ENCODE results near the gene ZNF732. TPM values are rescaled to one million over a fixed set of nuclear protein-coding genes. Genes with fewer than 3 reads are reported as not detected.
"Not testable (repeated sequence)": the region's sequence is repeated elsewhere in the genome, so short reads cannot be mapped to it uniquely, and the experiment has no call there.

ZNF732 gene
- total RNA-seq, 2 experiments from 2014 or later = not detected

DNA sequence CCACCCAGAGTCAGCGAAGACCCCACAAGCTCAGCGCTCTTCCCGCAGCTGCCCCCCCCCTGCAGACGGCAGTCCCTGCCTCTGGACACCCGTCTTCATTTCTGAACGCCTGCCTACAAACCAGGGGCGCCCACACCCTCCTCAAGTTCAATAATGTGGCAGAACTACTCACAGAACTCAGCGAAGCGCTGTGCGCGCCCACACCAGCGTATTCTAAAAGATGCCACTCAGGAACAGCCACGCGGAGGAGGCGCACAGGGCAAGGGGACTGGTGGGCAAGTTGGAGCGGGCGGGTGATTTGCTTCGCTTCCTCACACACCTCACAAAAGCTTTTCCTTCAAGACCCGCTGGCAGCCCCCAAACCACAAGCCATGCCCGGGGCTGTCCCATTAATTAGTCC, 758 bp downstream of the ZNF732 start:
- peaks cover 12% of the 10 kb centered on the region for H3K36me3 Mint-ChIP-seq
- peaks cover 24% of the 10 kb centered on the region for H3K9me3 Mint-ChIP-seq (ENCODE audit: low read depth)
- H3K27me3 Mint-ChIP-seq, H3K4me3 Mint-ChIP-seq, DNase-seq, ATAC-seq, CTCF ChIA-PET, H3K27ac Mint-ChIP-seq: not testable (repeated sequence)
- peaks cover 12% of the 10 kb centered on the region for H3K4me1 Mint-ChIP-seq

DNA sequence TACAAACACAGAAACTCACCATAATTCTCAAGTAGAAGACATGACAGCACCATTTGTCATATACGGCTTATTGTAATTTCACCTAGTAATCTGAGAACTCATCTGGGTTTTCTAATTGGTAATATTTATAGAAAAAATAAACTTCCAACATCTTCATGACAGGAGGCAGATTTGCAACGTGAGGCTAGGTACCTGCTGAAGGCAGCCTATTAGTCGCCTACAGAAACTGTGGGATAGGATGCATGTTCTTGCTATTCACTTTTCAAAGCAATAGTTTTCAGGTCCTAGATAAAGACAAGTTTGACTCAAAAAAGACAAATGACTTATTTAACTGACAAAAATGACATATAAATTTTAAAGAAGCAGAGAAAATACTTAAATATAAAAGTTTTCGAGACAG, 2.9 kb downstream of the ZNF732 start:
- Mint-ChIP-seq H3K27ac (no peak overlapping the region), H3K36me3 (peaks cover 12% of the 10 kb centered on the region)
- CTCF ChIA-PET = no interaction called here

DNA sequence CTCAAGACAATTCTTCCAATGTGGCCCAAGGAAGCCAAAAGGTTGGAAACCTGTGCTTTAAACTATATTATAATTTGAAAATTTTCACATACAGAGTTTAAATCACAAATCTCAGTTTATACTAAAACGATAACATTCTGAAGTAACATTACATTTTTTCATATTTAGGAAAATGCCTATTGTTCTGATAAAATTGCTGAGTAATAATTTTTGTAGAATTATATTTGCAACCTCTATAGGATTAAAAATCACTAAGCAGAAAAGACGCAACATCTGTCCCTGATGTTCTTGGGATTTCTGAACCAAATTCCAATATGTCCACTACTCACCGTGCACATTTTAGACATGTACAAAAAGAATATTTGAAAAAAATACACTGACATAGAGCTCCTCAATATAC, 10.5 kb downstream of the ZNF732 start:
- ATAC-seq (no peak), DNase-seq (no peak)
- Mint-ChIP-seq H3K27me3 (no peaks in the 10 kb centered on the region), H3K4me1 (no peaks in the 10 kb centered on the region), H3K27ac (no peak overlapping the region), H3K36me3 (no peaks in the 10 kb centered on the region), H3K9me3 (ENCODE audit: low read depth) (peaks cover 12% of the 10 kb centered on the region), H3K4me3 (no peak overlapping the region)
- CTCF ChIA-PET = no interaction called here

More for the DNA sequence above, 2.9 kb downstream of the ZNF732 start:
- Mint-ChIP-seq H3K4me3 (no peak overlapping the region), H3K27me3 (peaks cover 3% of the 10 kb centered on the region), H3K9me3 (ENCODE audit: low read depth) (peaks cover 19% of the 10 kb centered on the region), H3K4me1 (peaks cover 12% of the 10 kb centered on the region)
- DNase-seq (no peak), ATAC-seq (no peak)

DNA sequence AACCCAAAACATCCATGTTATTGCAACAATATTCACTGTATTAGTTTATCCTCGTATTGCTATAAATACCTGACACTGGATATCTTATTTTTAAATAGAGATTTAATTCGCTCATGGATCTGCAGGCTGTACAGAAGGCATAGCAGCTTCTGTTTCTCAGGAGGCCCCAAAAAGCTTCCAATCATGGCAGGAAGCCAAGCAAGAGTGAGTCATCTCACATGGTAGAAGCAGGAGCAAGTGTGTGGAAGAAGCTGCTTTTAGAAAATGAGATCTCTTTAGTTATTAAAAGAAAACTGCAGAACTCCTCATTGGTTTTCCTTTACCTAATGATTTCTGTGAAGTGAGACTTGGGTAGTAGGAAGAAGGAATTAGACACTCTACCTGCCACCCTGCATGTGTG, 16.4 kb downstream of the ZNF732 start:
- Mint-ChIP-seq H3K9me3 (ENCODE audit: low read depth) (peaks cover 11% of the 10 kb centered on the region), H3K4me1 (no peaks in the 10 kb centered on the region), H3K36me3 (no peaks in the 10 kb centered on the region), H3K27ac (no peak overlapping the region), H3K27me3 (no peaks in the 10 kb centered on the region), H3K4me3 (no peak overlapping the region)
- DNase-seq (no peak), ATAC-seq (no peak)
- CTCF ChIA-PET = no interaction called here

DNA sequence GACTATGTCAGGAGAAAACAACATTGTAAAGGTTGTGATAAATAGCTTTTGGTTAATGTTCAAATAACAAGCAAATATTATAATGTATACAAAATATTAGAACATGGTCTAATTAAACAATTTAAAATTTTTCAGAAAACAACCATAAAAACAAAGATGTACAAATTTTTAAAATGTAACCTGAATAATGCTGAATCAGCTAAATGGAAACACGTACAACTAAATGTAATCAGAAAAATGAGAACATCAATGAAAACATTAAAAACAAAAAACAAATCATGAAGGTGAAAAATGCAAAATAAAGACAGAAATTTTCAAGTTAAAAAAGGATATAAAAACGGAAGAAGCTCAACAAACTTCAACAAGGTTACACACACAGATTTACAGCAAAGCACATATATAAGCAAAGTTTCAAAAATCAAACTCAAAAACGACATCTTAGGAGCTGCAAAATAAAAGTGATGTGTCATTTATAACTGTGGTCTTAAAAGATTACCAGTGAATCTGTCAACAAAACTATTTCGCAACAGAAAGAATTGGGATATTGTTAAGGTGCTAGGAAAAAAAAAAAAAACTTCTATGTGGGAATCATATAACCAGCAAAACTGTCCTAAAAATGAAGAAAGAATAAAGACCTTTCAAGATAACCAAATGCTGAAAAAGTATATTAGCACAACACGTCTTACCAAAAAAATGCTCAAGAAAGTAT, 31.8 kb downstream of the ZNF732 start:
- Mint-ChIP-seq H3K9me3 (ENCODE audit: low read depth) (peaks cover 30% of the 10 kb centered on the region), H3K36me3 (peaks cover 4% of the 10 kb centered on the region), H3K27ac (no peak overlapping the region), H3K4me3 (no peak overlapping the region), H3K4me1 (no peaks in the 10 kb centered on the region), H3K27me3 (no peaks in the 10 kb centered on the region)
- CTCF ChIA-PET = interaction anchor here (0.9 kb wide), 1 partner anchor 90 kb away, joined by 3 read pairs; no protein-coding TSS in a partner anchor
- DNase-seq (no peak), ATAC-seq (no peak)

DNA sequence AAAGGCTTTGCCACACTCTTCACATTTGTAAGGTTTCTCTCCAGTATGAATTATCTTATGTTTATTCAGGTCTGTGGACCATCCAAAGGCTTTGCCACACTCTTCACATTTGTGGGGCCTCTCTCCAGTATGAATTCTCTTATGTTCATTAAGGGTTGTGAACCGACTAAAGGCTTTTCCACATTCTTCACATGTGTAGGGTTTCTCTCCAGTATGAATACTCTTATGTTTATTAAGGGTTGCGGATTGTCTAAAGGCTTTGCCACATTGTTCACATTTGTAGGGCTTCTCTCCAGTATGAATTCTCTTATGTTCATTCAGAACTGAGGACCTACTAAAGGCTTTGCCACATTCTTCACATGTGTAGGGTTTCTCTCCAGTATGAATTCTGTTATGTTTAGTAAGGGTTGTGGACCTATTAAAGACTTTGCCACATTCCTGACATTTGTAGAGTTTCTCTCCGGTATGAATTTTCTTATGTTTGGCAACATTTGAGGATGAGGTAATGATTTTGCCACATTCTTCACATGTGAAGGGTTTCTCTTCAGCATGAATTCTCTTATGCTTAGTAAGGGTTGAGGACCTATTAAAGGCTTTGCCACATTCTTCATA, 33.7 kb downstream of the ZNF732 start:
- no peak overlapping the region for H3K4me3 Mint-ChIP-seq
- H3K27me3 Mint-ChIP-seq = no peaks in the 10 kb centered on the region
- no peak overlapping the region for H3K27ac Mint-ChIP-seq
- no peak for DNase-seq
- CTCF ChIA-PET = no interaction called here
- no peaks in the 10 kb centered on the region for H3K4me1 Mint-ChIP-seq
- H3K36me3 Mint-ChIP-seq = peaks cover 5% of the 10 kb centered on the region
- ATAC-seq = no peak
- peaks cover 30% of the 10 kb centered on the region for H3K9me3 Mint-ChIP-seq (ENCODE audit: low read depth)

DNA sequence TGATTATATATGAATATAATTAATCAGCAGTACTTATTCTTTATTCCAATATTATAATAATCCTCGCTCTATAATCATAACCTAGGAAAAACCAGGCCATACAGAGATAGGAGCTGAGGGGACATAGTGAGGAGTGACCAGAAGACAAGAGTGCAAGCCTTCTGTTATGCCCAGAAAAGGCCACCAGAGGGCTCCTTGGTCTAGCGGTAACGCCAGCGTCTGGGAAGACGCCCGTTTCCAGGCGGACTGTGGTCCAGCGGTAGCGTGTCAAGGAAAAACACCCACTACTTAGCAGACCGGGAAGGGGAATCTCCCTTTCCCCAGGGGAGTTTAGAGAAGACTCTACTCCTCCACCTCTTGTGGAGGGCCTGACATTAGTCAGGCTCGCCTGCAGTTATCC, 46.0 kb downstream of the ZNF732 start:
- H3K36me3 Mint-ChIP-seq, H3K4me3 Mint-ChIP-seq, DNase-seq, H3K27ac Mint-ChIP-seq, H3K27me3 Mint-ChIP-seq, ATAC-seq, H3K4me1 Mint-ChIP-seq, CTCF ChIA-PET: not testable (repeated sequence)
- peaks cover 41% of the 10 kb centered on the region for H3K9me3 Mint-ChIP-seq (ENCODE audit: low read depth)

DNA sequence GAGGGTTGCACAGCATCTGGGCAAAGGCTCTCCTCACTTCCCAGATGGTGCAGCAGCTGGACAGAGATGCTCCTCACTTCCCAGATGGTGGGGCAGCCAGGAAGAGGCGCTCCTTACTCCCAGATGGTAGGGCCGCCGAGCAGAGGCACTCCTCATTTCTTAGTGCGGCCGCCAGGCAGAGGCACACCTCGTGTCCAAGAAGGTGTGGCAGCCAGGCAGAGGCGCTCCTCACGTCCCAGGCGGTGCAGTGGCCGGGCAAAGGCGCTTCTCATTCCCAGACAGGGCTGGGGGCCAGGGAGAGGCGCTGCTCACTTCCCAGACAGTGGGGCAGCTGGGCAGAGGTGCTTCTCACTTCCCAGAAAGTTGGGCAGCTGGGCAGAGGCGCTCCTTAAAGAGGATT, 48.8 kb downstream of the ZNF732 start:
- DNase-seq = no peak
- peaks cover 49% of the 10 kb centered on the region for H3K9me3 Mint-ChIP-seq (ENCODE audit: low read depth)
- peaks cover 8% of the 10 kb centered on the region for H3K36me3 Mint-ChIP-seq
- H3K27me3 Mint-ChIP-seq = no peaks in the 10 kb centered on the region
- no peaks in the 10 kb centered on the region for H3K4me1 Mint-ChIP-seq
- no peak overlapping the region for H3K27ac Mint-ChIP-seq
- H3K4me3 Mint-ChIP-seq = no peak overlapping the region
- CTCF ChIA-PET = no interaction called here
- ATAC-seq = no peak

DNA sequence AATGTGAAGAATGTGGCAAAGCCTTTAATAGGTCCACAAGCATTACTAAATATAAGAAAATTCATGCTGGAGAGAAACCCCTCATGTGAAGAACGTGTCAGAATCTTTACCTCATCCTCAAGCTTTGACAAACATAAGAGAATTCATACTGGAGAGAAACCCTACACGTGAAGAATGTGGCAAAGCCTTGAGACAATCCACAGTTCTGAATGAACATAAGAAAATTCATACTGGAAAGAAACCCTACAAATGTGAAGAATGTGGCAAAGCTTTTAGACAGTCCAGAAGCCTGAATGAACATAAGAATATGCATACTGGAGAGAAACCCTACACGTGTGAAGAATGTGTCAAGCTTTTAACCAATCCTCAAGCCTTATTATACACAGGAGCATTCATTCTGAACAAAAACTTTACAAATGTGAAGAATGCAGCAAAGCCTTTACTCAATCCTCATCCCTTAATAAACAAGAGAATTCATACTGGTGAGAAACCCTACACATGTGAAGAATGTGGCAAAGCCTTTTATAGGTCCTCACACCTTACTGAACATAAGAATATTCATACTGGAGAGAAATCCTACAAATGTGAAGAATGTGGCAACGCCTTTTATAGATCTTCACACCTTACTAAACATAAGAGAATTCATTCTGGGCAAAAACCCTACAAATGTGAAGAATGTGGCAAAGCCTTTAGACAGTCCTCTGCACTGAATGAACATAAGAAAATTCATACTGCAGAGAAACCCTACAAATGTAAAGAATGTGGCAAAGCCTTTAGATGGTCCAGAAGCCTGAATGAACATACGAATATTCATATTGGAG, 51.1 kb downstream of the ZNF732 start:
- ATAC-seq (no peak), DNase-seq (no peak)
- H3K27me3 Mint-ChIP-seq = no peaks in the 10 kb centered on the region
- H3K9me3 Mint-ChIP-seq (ENCODE audit: low read depth) = peaks cover 41% of the 10 kb centered on the region
- H3K4me3 Mint-ChIP-seq = no peak overlapping the region
- no peaks in the 10 kb centered on the region for H3K4me1 Mint-ChIP-seq
- CTCF ChIA-PET = no interaction called here
- peaks cover 8% of the 10 kb centered on the region for H3K36me3 Mint-ChIP-seq
- H3K27ac Mint-ChIP-seq = no peak overlapping the region

DNA sequence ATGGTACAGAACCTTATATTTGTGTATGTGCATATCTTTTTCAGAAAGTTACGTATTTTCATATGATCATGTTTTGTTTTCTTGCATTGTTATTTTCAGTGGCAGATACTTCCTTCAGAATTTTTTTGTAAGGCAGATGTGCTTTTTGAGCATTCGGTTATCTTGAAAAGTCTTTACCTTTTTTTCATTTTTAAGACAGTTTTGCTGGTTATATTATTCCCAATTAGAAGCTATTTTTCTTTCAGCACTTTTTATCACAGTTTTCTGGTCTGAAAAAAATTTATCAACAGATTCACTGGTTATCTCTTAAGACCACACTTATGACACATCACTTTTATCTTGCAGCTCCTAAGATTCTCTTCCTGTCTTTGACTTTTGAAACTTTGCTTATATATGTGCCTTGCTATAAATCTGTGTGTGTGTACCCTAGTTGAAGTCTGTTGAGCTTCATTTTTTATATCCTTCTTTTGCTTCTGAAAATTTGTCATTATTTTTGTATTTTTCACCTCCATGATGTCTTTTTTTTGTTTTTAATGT, 53.1 kb downstream of the ZNF732 start:
- no peaks in the 10 kb centered on the region for H3K4me1 Mint-ChIP-seq
- H3K27me3 Mint-ChIP-seq = no peaks in the 10 kb centered on the region
- H3K36me3 Mint-ChIP-seq = peaks cover 9% of the 10 kb centered on the region
- ATAC-seq = no peak
- peaks cover 50% of the 10 kb centered on the region for H3K9me3 Mint-ChIP-seq (ENCODE audit: low read depth)
- H3K27ac Mint-ChIP-seq = no peak overlapping the region
- CTCF ChIA-PET = no interaction called here
- H3K4me3 Mint-ChIP-seq = no peak overlapping the region
- DNase-seq = no peak

DNA sequence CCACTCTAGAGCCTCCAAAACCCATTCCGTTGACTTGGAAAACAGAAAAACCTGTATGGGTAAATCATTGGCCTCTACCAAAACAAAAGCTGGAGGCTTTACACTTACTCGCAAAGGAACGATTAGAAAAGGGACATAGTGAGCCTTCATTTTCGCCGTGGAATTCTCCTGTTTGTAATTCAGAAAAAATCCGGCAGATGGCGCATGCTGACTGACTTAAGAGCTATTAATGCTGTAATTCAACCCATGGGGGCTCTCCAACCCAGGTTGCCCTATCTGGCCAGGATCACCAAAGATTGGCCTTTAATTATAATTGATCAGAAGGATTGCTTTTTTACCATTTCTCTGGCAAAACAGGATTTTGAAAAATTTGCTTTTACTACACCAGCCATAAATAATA, 60.8 kb downstream of the ZNF732 start:
- no peak for ATAC-seq

DNA sequence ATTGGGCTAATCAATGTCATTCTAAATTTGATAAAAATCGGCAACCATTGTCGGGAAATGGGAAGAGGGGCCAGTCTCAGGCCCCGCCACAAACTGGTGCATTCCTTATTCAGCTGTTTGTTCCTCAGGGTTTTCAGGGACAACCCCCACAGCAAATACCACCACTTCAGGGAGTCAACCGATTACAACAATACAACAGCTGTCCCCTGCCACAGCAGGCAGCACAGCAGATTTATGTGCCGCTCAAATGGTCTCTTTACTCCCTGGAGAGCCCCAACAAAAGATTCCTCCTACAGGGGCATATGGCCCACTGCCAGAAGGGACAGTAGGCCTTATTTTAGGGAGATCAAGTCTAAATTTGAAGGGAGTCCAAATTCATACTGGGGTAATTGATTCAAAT, 61.8 kb downstream of the ZNF732 start:
- Mint-ChIP-seq H3K9me3 (ENCODE audit: low read depth) (peaks cover 14% of the 10 kb centered on the region), H3K4me1 (peaks cover 8% of the 10 kb centered on the region), H3K27me3 (no peaks in the 10 kb centered on the region), H3K4me3 (no peak overlapping the region), H3K27ac (no peak overlapping the region), H3K36me3 (peaks cover 2% of the 10 kb centered on the region)
- DNase-seq = no peak
- CTCF ChIA-PET = interaction anchor here (1.2 to 1.3 kb wide), 2 partner anchors 68 to 89 kb away, joined by 3 read pairs; no protein-coding TSS in a partner anchor
- ATAC-seq = no peak

More for the DNA sequence above, 60.8 kb downstream of the ZNF732 start:
- Mint-ChIP-seq H3K9me3 (ENCODE audit: low read depth) (peaks cover 18% of the 10 kb centered on the region), H3K27me3 (no peaks in the 10 kb centered on the region), H3K4me3 (no peak overlapping the region), H3K4me1 (peaks cover 8% of the 10 kb centered on the region), H3K27ac (no peak overlapping the region), H3K36me3 (peaks cover 3% of the 10 kb centered on the region)
- DNase-seq = peak; percentile 60
- CTCF ChIA-PET = interaction anchor here (0.6 to 1.2 kb wide), 6 partner anchors 16 to 498 kb away, joined by 3 to 6 read pairs (median 4); partner anchors contain the start of genes ZNF141 and ZNF718

DNA sequence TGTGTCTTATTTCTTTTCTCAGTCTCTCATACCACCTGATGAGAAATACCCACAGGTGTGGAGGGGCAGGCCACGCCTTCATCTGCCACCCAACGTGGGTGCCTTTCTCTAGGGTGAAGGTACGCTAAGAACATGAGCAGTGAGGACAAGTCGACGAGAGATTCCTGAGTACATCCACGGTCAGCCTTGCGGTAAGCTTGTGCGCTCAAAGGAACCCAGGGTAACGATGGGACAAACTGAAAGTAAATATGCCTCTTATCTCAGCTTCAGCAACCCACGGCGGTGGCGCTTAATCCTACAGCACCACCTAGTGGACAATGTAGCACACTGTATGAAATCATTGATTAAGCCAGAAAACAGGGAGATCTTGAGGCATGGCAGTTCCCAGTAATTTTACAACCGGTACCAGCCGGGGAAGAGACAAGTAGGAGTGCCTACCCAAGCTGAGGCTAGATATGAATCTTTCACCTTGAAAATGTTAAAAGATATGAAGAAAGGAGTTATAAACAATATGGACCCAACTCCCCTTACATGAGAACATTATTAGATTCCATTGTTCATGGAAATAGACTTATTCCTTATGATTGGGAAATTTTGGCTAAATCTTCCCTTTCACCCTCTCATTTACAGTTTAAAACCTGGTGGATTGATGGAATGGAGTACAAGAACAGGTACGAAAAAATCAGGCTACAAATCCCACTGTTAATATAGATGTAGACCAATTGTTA, 63.0 kb downstream of the ZNF732 start:
- H3K4me1 Mint-ChIP-seq = peaks cover 8% of the 10 kb centered on the region
- DNase-seq (peak; percentile 79), ATAC-seq (peak; percentile 96)
- peaks cover 12% of the 10 kb centered on the region for H3K9me3 Mint-ChIP-seq (ENCODE audit: low read depth)
- H3K27me3 Mint-ChIP-seq = no peaks in the 10 kb centered on the region
- H3K4me3 Mint-ChIP-seq = peak overlapping the region; percentile 76
- H3K36me3 Mint-ChIP-seq = peaks cover 2% of the 10 kb centered on the region
- CTCF ChIA-PET = interaction anchor here (0.9 to 1.2 kb wide), 2 partner anchors 92 to 422 kb away, joined by 3 read pairs; no protein-coding TSS in a partner anchor
- H3K27ac Mint-ChIP-seq = peak overlapping the region; percentile 71
